GM12873 (cell line): ENCODE measurements around the gene STYXL1.

Experiments
- TF ChIP-seq, protein P1 (sequence below): IDR thresholded peaks from 2 replicates; pipeline ENCODE4 v1.5.1; 2012; ENCODE audit warnings: low read depth, mild to moderate bottlenecking, moderate library complexity, low read length, control low read depth; ENCODE audit not compliant: insufficient read depth; ENCODE audit errors: missing control alignments

Gene STYXL1

DNA sequence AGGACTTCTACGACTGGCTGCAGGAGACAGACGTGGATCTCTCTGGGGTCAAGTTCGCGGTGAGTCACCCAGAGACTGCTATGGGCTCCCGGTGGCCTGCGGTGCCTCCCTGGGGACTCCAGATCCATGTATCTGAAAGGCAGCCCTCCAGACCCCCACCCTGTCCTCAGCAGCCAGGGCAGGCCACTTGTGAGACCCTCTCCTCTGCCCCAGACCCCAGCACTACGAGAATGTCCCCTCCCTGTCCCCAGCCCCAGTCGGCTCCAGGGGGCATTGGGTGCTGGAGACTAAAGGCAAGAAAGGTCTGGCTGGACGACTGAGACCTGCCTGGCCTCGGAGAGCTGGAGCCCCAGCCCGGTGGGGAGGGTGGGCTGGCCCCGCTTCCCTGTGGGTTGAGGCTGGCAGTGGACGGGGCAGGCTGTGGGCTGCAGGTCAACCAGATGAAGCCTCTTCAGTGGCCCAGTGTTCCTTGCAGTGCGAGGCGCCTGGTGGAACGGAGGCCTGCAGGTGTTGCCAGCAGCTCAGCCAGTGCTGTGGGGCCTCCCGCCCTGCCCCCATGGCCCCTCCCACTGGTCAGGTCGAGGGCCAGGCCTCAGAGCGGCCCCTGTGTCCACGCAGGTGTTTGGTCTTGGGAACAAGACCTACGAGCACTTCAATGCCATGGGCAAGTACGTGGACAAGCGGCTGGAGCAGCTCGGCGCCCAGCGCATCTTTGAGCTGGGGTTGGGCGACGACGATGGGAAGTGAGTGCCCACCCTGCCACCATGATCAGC lies 67.2 kb downstream of the STYXL1 start:
- TF ChIP-seq, protein P1, sequence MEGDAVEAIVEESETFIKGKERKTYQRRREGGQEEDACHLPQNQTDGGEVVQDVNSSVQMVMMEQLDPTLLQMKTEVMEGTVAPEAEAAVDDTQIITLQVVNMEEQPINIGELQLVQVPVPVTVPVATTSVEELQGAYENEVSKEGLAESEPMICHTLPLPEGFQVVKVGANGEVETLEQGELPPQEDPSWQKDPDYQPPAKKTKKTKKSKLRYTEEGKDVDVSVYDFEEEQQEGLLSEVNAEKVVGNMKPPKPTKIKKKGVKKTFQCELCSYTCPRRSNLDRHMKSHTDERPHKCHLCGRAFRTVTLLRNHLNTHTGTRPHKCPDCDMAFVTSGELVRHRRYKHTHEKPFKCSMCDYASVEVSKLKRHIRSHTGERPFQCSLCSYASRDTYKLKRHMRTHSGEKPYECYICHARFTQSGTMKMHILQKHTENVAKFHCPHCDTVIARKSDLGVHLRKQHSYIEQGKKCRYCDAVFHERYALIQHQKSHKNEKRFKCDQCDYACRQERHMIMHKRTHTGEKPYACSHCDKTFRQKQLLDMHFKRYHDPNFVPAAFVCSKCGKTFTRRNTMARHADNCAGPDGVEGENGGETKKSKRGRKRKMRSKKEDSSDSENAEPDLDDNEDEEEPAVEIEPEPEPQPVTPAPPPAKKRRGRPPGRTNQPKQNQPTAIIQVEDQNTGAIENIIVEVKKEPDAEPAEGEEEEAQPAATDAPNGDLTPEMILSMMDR: no peak

DNA sequence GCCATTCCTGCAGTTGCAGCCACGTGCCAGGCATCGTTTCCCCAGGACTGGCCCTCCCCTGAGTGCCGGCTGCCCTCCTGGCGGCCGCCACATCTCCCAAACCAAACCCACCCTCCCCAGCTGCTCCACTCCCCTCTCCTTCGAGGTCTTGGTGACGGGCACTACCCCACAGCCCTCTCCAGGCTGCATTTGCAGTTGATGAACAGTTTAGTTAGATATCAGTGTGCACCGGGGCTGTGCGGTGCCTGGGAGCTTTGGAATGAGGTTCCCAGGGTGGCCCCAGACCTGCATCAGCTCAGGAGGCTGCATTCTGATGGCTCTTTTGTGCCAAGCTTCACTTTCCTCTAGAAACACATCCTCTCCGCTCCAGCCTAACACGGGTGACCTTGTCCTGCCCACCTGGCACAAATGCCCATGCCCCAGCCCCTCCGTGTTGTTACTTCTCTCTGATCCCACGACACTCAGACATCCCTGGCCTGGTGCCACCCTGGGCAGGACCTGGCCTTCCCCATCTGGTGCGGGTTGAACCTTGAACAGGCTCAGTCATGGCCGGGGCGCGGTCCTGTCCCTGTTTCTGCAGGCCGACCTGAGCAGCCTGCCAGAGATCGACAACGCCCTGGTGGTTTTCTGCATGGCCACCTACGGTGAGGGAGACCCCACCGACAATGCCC lies 67.9 kb downstream of the STYXL1 start:
- TF ChIP-seq, protein P1: no peak

DNA sequence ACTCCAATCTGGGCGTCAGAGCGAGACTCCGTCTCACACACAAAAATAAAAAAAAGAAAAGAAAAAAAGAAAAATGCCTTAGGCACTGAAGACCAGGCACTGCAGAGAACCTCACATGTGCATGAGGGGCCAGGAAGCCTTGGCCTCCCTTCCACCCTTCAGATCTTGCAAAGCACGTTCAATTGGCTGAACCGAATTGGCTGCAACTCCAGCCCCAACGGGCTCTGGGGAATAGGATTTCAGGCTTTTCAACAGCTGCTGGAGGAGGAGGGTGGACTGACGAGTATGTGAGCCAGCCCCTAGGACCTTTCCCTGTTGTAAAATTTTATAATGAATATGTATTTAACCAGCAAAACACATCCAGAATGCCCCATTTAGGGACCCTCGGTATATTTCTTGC lies 70.1 kb downstream of the STYXL1 start:
- TF ChIP-seq, protein P1: no peak

DNA sequence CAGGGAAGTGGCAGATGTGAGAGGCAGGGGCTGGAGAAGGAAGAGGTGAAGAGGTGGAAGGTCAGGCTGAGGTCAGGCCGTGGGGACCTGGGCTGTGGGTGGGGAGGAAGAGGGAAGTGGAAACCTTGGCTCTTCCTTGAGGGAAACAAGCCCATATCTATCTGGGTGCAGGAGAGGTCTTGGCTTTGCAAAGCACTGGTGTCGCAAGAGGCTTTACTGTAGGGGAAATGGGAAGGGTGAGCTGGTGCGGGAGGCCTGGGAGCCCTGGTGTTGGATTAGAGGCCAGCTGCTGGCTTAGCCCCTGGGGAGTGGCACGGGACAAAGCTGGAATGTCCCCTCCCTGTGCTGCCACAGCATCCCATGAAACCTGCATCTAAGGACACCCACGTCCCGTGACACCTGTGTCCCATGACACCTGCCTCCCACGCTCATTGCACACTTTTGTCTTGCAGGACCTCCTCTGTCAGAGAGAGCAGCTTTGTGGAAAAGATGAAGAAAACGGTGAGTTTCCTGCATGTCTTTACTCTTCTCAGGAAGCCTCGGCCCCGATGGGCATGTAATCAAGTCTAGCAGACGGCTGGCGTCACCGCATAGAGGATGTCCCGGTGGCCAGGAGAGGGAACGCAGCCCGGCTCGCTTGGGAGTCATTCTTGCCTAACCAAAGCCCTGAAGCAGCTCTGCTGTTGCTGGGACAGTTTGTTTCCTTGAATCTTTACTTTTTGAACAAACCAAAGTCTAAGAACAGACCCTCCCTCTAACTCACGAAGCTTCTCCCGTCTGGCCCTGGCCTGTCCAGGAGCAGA lies 75.6 kb downstream of the STYXL1 start:
- TF ChIP-seq, protein P1: peak; percentile 31

DNA sequence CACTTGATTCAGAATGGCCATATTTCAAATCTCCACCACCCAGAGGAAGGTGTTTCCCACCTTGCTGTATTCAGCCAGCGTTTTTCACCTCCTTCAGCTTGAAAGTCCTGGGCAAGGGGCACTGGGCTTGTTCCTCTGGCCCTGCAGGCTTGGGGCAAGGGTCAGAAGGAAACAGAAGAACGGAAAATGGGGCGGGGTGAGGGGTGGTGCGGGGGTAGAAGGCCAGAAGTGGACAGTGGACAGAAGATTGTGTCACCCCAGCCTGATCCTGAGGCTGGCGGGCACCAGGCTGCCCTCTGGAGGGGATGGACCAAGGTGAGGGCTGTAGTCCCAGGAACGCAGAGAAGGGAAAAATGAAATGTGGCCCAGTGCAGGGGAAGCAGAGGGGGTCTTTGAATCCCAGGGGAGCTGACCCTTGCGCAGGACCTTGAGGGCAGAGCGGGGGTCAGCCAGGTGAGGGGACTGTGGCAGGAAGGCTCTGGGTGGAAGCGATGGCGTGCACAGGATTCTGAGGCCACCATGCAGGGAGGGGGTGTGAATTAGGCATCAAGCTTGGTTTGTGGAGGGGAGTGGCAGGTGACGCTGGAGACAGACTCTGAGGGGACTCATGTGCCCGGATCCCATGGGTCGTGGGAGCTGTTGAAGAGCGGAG lies 76.4 kb downstream of the STYXL1 start:
- TF ChIP-seq, protein P1: no peak

DNA sequence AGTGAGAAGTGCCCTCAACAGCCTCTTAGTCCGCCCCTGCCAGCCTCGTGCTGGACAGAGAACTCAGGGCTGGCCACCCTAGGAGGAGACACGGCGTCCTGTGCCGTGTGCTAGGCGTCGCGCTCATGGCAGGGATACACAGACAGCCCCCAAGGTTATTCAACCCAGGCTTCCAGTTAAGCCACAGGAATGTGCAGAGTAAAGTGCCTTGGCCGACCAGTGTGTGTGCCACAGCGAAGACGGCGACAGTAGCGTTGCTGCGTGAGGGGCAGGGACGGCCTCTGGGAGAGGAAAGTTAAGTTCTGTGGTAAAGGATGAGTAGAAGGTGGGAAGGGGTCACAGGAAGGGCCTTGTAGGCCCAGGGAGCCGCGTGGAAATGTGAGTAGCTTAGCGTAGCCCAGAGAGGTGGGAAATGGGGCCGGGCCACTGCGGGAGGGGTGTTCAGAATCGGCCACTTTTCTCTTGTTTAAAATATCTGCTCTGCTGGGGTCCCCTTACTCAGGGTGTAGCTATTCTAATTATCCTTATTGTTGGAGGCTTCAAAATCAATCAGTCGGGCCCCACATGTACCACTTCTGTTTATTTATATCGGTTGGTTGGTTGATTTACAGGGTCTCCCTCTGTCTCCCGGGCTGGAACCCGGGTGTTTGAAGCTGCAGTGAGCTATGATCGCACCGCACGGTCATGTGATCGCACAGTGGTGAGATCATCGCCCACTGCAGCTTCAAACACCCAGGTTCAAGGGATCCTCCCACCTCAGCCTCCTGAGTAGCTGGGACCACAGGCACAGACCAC lies 77.9 kb downstream of the STYXL1 start:
- TF ChIP-seq, protein P1: no peak
